Naive B cell (primary cell): ENCODE data around the gene S1PR5. TPM values are rescaled to one million over a fixed set of nuclear protein-coding genes. Genes with fewer than 3 reads are reported as not detected.
"Not testable (repeated sequence)": the region's sequence is repeated elsewhere in the genome, so short reads cannot be mapped to it uniquely, and the experiment has no call there.

Experiments
- ATAC-seq, 2 donors: fragments of 150-1000 bp; cut with Tn5 transposase; 2 replicates each; pipeline ENCODE4 v1.10.0; 2021; ENCODE audit warnings: low read depth in 2 of 2, mild to moderate bottlenecking in 2 of 2, moderate library complexity in 2 of 2
- DNase-seq: peaks from one replicate; pipeline ENCODE4 v3.0.0; 2022
- H3K27ac Mint-ChIP-seq, 6 donors: one replicate each; pipeline ENCODE4 v1.8.0; 2020 to 2022; ENCODE audit warnings: mild to moderate bottlenecking in 6 of 6, mixed read lengths in 6 of 6, moderate library complexity in 5 of 6, inconsistent platforms in 2 of 6
- H3K27me3 Mint-ChIP-seq, 3 donors: one replicate each; pipeline ENCODE4 v1.8.0; 2021 to 2022; ENCODE audit warnings: mixed read lengths in 3 of 3, mild to moderate bottlenecking in 1 of 3
- H3K36me3 Mint-ChIP-seq, 2 donors: one replicate each; pipeline ENCODE4 v1.8.0; 2020 to 2022; ENCODE audit warnings: mixed read lengths in 2 of 2, inconsistent platforms in 1 of 2, mild to moderate bottlenecking in 1 of 2
- H3K4me1 Mint-ChIP-seq, 3 donors: one replicate each; pipeline ENCODE4 v1.8.0; 2020 to 2022; ENCODE audit warnings: mixed read lengths in 3 of 3, inconsistent platforms in 1 of 3, mild to moderate bottlenecking in 1 of 3, moderate library complexity in 1 of 3
- H3K4me3 Mint-ChIP-seq, 8 donors: one replicate each; pipeline ENCODE4 v1.8.0; 2020 to 2022; ENCODE audit warnings: mild to moderate bottlenecking in 8 of 8, mixed read lengths in 8 of 8, moderate library complexity in 8 of 8, inconsistent platforms in 2 of 8
- H3K9me3 Mint-ChIP-seq, 7 donors: one replicate each; pipeline ENCODE4 v1.8.0; 2020 to 2022; ENCODE audit warnings: mixed read lengths in 7 of 7, mild to moderate bottlenecking in 5 of 7, inconsistent platforms in 2 of 7, moderate library complexity in 1 of 7
- polyA plus RNA-seq, 6 donors: library from polyadenylated mRNA; unstranded; fragments of 300-500 nt; fragmentation: Illumina TruSeq; gene quantifications; one replicate each; pipeline ENCODE4 v1.2.3, GENCODE V29; 2021; ENCODE audit warnings: low read depth in 6 of 6

The S1PR5 gene
- polyA plus RNA-seq, 6 donors from 2014 or later = 0.24 to 0.96 (median 0.75) TPM; not detected in 1

DNA sequence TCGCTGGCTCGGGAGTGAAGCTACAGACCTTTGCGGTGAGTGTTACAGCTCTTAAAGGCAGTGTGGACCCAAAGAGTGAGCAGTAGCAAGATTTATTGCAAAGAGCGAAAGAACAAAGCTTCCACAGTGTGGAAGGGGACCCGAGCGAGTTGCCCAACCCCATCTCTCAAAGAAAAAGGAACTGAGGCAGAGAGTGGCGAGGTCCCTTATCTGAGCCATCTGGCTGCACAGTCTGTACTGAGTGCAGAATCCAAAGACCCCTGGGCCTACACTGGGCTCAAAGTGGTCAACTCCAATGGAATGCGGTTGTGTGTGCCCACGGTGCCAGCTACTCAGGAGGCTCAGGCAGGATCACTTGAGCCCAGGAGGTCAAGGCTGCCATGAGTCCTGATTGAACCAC lies 21.8 kb upstream of the S1PR5 start:
- Mint-ChIP-seq H3K27me3 (peaks cover 16 to 30% (median 27%) of the 10 kb centered on the region in 3 donors), H3K4me3 (peak overlapping the region in 4 of 8 donors; percentile 6 to 52 (median 34)), H3K4me1 (peaks cover 0 to 13% (median 5%) of the 10 kb centered on the region in 3 donors)
- not testable (repeated sequence) for H3K36me3 Mint-ChIP-seq, H3K9me3 Mint-ChIP-seq, DNase-seq, ATAC-seq, H3K27ac Mint-ChIP-seq

DNA sequence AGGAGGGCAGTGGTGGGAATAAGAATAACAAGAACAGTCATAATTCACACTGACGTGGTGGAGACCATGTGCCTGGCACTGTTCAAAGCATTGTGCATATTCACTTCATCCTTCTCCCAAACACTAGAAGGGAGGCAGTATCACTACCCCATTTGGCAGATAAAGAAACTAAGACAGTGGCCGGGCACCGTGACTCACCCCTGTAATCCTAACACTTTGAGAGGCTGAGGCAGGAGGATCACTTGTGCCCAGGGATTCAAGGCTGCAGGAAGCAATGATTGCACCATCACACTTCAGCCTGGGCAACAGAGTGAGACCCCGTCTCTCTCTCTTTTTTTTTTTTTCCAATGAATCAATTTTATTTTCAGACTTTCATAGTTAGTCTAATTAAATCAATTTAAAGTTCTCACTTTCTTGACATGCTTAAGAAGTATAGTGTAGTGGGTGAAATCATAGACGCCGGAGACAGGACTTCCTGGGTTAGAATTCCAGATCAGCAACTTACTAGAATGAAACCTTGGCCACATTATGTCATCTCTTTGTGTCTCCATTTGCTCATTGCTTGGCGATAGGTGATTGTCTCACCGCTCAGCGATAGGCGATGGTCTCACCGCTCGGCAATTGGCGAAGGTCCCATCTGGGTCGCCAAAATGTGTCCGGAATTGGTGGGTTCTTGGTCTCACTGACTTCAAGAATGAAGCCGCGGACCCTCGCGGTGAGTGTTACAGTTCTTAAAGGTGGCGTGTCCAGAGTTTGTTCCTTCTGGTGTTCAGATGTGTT lies 21.1 kb upstream of the S1PR5 start:
- ATAC-seq (no peak), DNase-seq (no peak)
- H3K36me3 Mint-ChIP-seq = no peaks in the 10 kb centered on the region
- H3K4me3 Mint-ChIP-seq = peak overlapping the region in 3 of 8 donors; percentile 6 to 52 (median 43)
- peaks cover 0 to 12% (median 3%) of the 10 kb centered on the region in 3 donors for H3K4me1 Mint-ChIP-seq
- H3K9me3 Mint-ChIP-seq = no peaks in the 10 kb centered on the region
- no peak overlapping the region for H3K27ac Mint-ChIP-seq
- peaks cover 16 to 30% (median 27%) of the 10 kb centered on the region in 3 donors for H3K27me3 Mint-ChIP-seq

DNA sequence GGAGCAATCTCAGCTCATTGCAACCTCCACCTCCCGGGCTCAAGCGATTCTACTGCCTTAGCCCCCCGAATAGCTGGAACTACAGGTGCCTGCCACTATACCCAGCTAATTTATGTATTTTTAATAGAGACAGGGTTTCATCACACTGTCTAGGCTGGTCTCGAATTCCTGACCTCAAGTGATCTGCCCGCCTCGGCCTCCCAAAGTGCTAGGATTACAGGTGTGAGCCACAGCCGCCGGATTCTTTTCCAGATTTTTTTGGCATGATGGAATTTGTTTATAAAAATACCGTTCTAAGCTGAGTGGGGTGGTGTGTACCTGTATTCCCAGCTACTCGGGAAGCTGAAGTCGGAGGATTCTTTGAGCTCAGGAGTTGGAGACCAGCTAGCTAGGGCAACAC lies 20.4 kb upstream of the S1PR5 start:
- H3K9me3 Mint-ChIP-seq = no peaks in the 10 kb centered on the region
- H3K27me3 Mint-ChIP-seq = peaks cover 16 to 31% (median 30%) of the 10 kb centered on the region in 3 donors
- no peak for DNase-seq
- no peaks in the 10 kb centered on the region for H3K36me3 Mint-ChIP-seq
- H3K27ac Mint-ChIP-seq = no peak overlapping the region
- no peak for ATAC-seq
- peaks cover 0 to 10% (median 0%) of the 10 kb centered on the region in 3 donors for H3K4me1 Mint-ChIP-seq
- H3K4me3 Mint-ChIP-seq = no peak overlapping the region

DNA sequence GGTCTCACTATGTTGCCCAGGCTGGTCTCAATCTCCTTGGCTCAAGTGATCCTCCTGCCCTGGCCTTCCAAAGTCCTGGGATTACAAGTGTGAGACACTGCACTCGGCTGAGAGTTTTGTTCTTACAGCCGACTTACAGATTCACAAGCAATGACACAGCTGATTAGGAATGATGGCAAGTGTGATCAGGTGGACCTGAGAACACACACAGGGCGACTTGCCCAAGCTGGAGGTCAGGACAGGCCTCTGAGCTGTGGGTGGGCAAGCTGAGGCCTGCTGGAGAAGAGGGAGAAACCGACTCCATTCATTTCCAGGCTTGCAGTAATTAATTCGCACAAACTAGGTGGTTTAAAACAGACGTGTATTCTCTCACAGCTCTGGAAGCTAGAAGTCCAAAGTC lies 18.4 kb upstream of the S1PR5 start:
- Mint-ChIP-seq H3K4me1 (peaks cover 0 to 10% (median 0%) of the 10 kb centered on the region in 3 donors), H3K27ac (no peak overlapping the region), H3K9me3 (no peaks in the 10 kb centered on the region), H3K4me3 (no peak overlapping the region), H3K36me3 (peaks cover 0 to 4% of the 10 kb centered on the region in 2 donors), H3K27me3 (peaks cover 12 to 37% (median 28%) of the 10 kb centered on the region in 3 donors)
- DNase-seq (no peak), ATAC-seq (no peak)

DNA sequence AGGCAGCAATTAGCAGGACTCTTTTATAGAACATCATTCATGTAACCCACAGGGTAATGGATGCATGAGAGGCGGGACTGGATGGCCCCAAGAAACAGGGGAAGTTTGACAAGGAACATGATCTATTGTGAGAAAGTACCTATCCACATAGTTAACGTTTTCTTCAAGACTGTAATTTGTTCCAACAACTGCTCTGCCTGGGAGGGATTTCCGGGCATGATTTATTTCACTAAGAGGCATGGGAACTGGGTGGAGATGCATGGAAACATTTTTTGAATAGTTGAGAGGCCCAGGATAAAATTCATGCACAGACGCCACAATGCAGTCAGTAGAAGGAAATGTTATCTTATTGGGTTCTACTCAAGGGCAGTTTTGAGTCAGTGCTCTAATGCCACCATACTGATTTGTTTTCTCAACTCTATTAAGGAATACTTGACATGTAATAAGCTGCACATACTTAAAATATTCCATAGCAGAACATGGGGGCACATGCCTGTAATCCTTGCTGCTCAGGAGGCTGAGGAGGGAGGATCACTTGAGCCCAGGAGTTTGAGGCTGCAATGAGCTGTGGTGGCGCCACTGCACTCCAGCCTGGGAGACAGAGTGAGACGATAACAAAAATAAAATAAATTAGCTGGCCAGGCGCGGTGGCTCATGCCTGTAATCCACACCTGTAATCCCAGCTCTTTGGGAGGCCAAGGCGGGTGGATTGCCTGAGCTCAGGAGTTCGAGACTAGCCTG lies 16.6 kb upstream of the S1PR5 start:
- Mint-ChIP-seq H3K4me1 (peaks cover 0 to 8% (median 0%) of the 10 kb centered on the region in 3 donors), H3K27me3 (peaks cover 9 to 23% (median 17%) of the 10 kb centered on the region in 3 donors), H3K9me3 (no peaks in the 10 kb centered on the region), H3K27ac (no peak overlapping the region), H3K4me3 (peak overlapping the region in 1 of 8 donors; percentile 63), H3K36me3 (peaks cover 0 to 4% of the 10 kb centered on the region in 2 donors)
- ATAC-seq = no peak
- no peak for DNase-seq

DNA sequence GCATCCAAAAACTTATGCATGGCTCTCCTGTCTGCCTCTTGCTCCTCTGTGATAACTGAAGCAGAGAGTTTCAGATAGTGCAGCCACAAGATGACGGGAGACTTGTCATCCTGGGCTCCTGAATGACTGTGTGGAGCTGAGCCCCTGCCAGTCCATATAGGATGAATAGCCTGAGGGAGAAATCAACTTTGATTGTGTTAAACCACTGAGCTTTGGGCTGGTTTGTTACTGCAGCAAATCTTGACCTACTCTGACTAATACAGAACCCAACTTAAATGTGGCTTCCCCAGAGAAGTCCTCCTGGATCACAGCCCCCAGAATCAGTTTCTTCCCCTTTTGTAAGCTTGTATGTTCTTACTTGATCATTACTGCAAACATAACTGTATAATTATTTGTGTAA lies 15.2 kb upstream of the S1PR5 start:
- Mint-ChIP-seq H3K4me1 (no peaks in the 10 kb centered on the region), H3K4me3 (no peak overlapping the region), H3K27ac (no peak overlapping the region), H3K36me3 (peaks cover 0 to 4% of the 10 kb centered on the region in 2 donors), H3K27me3 (peaks cover 8 to 18% (median 8%) of the 10 kb centered on the region in 3 donors), H3K9me3 (no peaks in the 10 kb centered on the region)
- DNase-seq = no peak
- ATAC-seq = no peak

DNA sequence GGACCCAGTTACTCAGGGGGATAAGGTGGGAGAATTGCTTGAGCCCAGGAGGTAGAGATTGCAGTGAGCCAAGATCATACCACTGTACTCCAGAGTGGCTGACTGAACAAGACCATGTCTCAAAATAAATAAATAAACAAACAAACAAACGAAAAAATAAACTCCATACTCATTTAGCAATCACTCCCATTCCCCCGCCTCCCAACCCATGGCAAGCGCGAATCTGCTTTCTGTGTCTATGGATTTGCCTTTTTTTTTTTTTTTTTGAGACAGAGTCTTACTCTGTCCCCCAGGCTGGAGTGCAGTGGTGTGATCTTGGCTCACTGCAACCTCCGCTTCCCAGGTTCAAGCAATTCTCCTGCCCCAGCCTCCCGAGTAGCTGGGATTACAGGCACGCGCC lies 9.6 kb upstream of the S1PR5 start:
- H3K4me3 Mint-ChIP-seq, ATAC-seq, H3K27ac Mint-ChIP-seq, H3K27me3 Mint-ChIP-seq, H3K36me3 Mint-ChIP-seq, H3K4me1 Mint-ChIP-seq, H3K9me3 Mint-ChIP-seq, DNase-seq: not testable (repeated sequence)

DNA sequence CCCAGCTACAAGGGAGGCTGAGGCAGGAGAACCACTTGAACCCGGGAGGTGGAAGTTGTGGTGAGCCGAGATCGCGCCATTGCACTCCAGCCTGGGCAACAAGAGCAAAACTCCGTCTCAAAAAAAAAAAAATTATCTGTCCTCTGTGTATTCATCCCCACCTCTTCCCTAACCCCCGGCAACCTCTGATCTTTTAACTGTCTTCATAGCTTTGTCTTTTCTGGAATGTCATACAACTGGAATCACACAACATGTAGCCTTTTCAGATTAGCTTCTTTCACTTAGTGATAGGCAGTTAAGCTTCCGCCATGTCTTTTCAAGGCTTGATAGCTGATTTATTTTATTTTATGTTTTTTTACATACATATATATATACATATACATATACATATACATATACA lies 8.4 kb upstream of the S1PR5 start:
- Mint-ChIP-seq H3K27ac (no peak overlapping the region), H3K4me1 (no peaks in the 10 kb centered on the region), H3K36me3 (no peaks in the 10 kb centered on the region), H3K27me3 (no peaks in the 10 kb centered on the region), H3K4me3 (no peak overlapping the region), H3K9me3 (no peaks in the 10 kb centered on the region)
- ATAC-seq (no peak), DNase-seq (no peak)

DNA sequence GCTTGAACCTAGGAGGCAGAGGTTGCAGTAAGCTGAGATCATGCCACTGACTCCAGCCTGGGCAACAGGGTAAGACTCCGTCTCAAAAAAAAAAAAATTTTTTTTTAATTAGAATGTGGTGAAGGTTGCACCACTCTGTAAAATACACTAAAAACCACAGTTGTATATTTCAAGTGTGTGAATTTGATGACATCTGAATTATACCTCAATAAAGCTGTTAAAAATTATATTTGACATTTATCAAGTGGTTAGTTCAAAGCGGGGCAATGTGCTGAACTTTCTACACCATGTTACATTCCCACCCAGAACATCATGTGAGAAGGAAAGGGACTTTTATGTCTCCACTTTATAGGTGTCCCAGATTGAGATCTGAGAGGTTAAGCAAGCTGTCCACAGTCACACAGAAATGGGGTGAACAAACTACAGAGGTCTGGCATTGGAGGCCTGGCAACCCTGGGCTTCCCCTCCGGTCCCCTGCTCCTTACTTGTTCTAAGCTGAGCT lies 5.9 kb upstream of the S1PR5 start:
- H3K27me3 Mint-ChIP-seq = peaks cover 10 to 21% (median 20%) of the 10 kb centered on the region in 3 donors
- H3K9me3 Mint-ChIP-seq = peaks cover 0 to 2% (median 0%) of the 10 kb centered on the region in 7 donors
- ATAC-seq = no peak
- H3K4me3 Mint-ChIP-seq = no peak overlapping the region
- peaks cover 13 to 15% (median 14%) of the 10 kb centered on the region in 3 donors for H3K4me1 Mint-ChIP-seq
- no peaks in the 10 kb centered on the region for H3K36me3 Mint-ChIP-seq
- DNase-seq = no peak
- H3K27ac Mint-ChIP-seq = peak overlapping the region in 1 of 6 donors; percentile 19

DNA sequence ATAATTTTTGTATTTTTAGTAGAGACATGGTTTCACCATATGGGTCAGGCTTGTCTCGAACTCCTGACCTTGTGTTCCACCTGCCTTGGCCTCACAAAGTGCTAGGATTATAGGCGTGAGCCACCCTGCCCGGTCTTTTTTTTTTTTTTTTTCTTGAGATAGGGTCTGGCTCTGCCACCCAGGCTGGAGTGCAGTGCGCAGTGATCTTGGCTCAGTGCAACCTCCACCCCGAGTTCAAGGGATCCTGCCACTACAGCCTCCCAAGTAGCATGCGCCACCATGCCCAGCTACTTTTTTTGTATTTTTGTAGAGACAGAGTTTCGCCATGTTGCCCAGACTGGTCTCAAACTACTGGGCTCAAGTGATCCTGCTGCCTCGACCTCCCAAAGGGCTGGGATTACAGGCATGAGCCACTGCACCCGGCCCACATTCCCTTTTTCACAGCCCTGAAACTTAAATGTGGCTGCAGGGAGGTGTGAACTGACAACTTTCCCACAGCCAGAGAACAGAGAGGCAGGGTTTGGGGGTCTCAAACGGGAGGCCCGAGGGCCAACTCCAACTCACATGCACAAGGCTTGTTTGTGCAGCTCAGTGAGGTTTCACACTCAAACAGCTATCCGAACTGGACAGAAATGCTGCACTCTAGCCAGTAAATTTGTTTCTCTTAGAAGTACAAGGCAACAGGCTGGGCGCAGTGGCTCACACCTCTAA lies 4.4 kb upstream of the S1PR5 start:
- no peak for DNase-seq
- Mint-ChIP-seq H3K4me3 (peak overlapping the region in 1 of 8 donors; percentile 51), H3K4me1 (peaks cover 20 to 23% (median 21%) of the 10 kb centered on the region in 3 donors), H3K9me3 (peaks cover 0 to 2% (median 0%) of the 10 kb centered on the region in 7 donors), H3K27ac (no peak overlapping the region), H3K27me3 (peaks cover 19 to 32% (median 31%) of the 10 kb centered on the region in 3 donors), H3K36me3 (peaks cover 0 to 5% of the 10 kb centered on the region in 2 donors)
- ATAC-seq = no peak

DNA sequence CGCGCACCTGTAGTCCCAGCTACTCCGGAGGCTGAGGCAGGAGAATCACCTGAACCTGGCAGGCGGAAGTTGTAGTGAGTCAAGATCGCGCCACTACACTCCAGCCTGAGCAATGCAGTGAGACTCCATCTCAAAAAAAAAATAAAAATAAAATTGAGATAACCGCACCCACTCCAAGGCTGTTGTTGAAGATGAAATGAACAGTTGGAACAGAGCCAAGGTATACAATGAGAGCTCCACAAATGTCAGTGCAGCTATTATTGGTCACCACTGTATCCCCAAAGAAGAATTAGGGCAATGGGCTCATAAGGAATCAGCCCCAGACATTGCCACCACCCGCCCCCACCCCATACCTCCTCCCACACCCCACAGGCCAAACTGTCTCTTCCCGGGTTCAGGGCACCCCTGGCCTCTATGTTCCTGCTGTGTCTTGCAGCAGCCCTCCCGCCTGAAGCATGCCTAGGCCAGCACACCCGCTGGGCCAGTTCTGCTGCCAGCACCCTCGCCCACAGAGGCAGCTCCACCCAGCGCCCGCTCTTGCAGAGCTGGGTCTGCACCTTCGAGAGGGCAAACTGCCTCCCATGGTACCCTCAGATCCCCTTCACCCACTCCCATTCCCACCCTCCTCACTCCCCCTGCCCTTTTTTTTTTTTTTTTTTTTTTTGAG lies 3.5 kb upstream of the S1PR5 start:
- H3K4me1 Mint-ChIP-seq = peaks cover 22 to 25% (median 23%) of the 10 kb centered on the region in 3 donors
- H3K36me3 Mint-ChIP-seq = peaks cover 0 to 7% of the 10 kb centered on the region in 2 donors
- H3K27ac Mint-ChIP-seq = peak overlapping the region in 1 of 6 donors; percentile 85
- no peak for DNase-seq
- H3K27me3 Mint-ChIP-seq = peaks cover 25 to 40% (median 39%) of the 10 kb centered on the region in 3 donors
- no peak overlapping the region for H3K4me3 Mint-ChIP-seq
- no peak for ATAC-seq
- H3K9me3 Mint-ChIP-seq = peaks cover 0 to 2% (median 0%) of the 10 kb centered on the region in 7 donors

DNA sequence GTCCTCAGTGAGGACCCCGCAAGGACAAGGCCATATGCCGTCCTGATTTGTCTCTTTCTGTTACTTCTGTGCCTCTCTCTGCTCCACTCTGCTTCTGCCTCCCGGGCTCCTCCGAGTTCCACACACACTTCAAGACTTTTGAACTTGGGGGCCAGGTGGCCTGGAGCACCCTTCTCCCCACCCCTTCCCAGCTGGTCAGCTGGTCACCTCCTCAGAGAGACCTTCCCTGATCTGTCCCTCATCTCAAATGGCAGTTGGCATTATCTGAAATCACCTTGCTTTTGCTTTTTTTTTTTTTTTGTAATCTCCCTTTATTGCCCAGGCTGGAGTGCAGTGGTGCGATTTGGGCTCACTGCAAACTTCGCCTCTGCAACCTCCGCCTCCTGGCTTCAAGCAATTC lies 2.2 kb upstream of the S1PR5 start:
- no peak for DNase-seq
- H3K36me3 Mint-ChIP-seq = peaks cover 0 to 7% of the 10 kb centered on the region in 2 donors
- H3K27ac Mint-ChIP-seq = no peak overlapping the region
- peaks cover 0 to 2% (median 0%) of the 10 kb centered on the region in 7 donors for H3K9me3 Mint-ChIP-seq
- peaks cover 35 to 53% (median 49%) of the 10 kb centered on the region in 3 donors for H3K27me3 Mint-ChIP-seq
- H3K4me1 Mint-ChIP-seq = peaks cover 22 to 25% (median 23%) of the 10 kb centered on the region in 3 donors
- peak overlapping the region in 5 of 8 donors; percentile 40 to 79 (median 75) for H3K4me3 Mint-ChIP-seq
- ATAC-seq = no peak
